Measurements from ENCODE around the gene VLDLR.

Gene VLDLR

DNA sequence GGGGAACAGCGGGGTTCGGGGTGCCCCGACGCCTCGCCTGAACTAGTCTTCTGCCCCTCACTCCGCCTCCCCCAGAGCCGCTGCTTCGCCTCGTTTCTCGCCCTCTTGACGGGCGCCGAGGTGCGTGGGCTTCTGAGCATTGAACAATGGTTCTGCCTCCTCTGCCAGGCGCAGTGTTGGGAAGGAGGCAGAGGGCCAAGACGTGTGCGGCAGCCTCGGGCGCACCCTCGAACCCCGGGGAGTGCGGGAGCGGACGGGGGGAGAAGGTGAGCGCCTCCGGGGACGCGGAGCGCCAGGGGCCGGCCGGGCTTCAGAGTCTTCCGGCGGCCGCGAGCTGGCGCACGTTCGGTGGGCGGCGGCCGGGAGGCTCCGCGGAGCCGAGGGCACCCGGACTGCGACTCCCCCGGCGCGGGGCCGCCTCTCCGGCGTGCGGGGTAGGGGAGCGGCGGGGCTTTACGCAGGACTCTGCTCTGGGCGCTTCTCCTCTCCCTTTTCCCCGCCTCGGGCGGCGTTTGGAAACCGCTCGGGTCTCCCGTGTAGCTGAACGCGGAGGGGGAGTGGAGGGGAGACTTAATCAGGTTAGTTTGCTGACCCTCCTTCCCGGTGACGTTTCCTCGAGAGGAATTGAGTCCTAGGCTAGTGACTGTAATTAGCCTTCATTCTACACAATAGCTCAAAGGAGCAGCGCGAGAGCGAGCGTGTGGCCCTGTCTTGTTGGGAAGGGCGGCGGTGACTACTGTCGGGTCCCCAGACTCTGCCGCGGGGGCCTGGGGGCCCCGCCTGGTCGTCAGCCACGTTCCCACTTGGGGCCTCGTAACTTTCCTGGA is 1.1 kb downstream of the VLDLR start:
- peak; percentile 34 for DNase-seq

DNA sequence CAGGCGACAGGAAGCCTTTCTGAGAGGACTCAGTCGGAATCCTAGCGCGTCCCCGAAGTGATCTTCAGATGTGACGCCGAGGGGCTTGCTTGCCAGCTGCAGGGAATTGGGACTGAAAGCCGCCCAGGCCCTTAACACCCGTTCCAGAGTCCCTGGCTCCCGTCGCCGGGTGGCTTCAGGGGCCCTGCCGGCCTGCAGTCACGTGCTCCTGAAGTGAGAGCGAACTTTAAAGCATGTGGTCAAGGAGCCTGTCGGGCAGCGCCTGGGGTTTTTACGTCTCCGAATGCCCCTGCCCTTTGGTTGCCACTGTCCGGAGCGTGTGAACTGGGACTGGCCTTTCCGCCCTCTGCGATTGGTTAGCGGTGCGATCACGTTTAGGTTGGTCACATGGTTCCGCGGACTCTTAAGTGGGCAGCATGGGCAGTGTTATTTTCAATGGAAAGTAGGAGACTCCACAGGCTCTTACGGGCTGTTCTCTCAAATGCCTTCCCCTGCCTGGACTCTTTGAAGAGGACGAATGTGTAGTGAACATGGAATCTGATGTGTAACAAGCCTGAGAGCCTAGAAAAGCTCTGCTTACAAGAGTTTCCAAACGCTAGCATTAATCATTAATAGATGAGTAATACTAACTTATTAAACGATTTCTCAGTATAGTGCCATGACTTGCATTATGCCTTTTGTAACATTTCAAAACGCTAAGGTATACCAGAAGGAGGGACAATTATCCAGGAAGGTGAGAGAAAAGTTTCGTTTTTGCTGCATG is 1.9 kb downstream of the VLDLR start:
- no peak for DNase-seq

DNA sequence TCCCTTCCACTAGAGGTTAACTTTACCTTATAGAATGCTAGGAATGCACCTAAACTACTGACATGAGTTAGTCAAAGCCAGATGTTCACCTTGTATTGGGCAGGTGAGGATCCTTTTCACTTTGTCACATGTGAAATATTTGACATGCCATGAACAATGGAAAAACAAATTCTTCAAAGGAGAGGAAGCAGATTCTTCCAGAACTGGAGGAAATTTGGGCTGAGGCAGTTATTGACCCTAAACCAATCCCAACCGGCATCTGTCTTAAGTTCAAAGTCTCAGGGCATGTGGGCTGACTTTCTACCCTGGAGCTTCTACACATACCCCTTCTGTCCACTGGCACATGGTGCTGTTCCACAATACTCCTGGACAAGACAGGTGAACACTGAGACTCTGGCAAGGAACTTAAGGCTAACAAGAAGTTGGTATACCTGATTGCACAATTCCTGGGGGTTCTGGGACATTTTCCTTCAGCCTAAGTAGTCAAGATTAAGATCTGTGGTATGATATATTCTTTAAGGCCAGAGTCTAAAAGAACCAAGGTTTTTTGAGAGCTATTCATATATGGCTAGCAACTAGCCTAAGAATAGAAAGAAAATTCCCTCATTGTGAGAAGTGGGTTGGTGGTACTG is 2.6 kb downstream of the VLDLR start:
- DNase-seq, result no peak

DNA sequence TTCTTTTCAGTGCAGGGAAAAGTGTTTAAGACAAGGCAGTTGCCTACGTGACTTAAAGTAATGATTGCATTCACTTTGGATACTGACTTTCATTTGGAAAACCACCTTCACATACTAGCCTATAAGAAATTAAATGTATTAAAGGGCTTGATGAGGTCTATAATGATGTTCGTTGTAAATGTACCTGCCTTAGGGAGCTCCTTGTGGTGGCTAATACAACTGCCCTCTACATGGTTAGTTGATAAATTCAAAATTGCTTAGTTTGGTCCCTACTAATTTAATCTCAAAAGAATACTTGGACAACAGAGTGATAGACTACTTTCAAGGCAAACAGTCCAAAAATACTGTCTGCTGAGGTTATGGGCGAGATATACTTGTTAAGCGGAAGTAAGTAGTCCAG is 3.8 kb downstream of the VLDLR start:
- DNase-seq, result no peak

DNA sequence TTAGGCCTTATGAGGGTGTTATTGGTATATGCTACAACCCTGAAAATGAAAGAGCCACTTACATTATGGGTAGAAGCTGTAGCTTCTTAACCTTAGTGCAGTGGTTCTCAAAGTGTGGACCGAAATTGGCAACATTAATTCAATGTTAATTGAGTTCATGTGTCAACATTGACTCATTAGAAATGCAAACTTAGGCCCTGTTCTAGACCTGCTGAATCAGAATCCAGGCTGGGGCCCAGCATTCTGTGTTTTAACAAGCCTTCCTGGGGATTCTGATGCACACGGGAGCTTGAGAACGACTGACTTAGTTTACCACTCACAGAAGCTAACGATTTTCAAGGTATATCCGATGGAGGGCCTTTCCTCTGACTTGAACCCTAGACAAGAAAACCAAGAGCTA is 7.3 kb downstream of the VLDLR start:
- no peak for DNase-seq

DNA sequence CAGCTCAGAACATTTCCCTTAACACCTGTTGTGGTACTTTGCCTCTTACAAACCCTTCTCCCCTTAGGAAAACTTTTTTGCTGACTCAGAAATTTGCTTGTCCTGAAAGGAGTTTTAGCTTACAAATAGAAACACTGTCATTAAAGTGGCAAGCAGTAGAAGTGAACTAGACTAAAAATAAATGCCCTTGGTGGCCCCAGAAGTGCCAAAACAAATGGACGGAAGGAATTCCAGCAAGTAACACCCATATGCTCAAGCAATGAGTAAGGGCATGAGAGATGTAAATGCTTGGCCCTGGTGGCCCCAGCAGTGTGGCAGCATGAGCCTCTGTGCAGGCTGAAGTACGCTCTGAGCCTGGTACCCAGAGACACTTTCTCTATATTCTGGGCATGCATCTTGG is 8.6 kb downstream of the VLDLR start:
- no peak for DNase-seq

DNA sequence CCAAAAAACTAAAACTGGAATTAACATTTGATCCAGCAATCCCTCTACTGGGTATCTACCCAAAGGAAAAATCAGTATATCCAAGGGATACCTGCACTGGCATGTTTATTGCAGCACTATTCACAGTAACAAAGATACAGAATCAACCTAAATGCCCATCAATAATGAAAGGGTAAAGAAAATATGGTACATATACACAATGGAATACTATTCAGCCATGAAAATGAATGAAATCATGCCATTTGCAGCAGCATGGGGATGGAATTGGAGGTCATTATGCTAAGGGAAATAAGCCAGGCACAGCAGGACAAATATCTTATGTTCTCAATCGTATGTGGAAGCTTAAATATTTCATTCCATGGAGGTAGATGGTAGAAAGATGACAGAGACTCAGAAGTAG is 9.7 kb downstream of the VLDLR start:
- no peak for DNase-seq

DNA sequence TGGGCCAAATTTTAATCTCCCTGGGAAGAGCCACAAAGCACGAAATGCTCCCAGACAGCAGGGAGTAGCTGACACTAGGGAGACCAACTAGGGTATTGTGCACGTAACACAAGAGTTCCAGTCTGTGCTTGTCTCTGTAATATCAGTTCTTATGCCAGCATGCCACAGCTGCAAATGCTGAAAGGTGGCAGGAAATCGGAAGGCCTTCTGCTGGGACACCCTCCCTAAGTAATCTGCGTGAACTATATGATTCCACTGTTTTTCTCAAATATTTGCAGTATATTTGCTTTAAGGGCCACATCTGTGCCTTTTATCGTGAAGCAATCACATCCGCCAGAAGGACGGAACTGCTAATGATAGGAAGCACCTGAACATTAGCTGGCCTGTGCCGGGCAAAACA is 12.6 kb downstream of the VLDLR start:
- DNase-seq, result no peak

DNA sequence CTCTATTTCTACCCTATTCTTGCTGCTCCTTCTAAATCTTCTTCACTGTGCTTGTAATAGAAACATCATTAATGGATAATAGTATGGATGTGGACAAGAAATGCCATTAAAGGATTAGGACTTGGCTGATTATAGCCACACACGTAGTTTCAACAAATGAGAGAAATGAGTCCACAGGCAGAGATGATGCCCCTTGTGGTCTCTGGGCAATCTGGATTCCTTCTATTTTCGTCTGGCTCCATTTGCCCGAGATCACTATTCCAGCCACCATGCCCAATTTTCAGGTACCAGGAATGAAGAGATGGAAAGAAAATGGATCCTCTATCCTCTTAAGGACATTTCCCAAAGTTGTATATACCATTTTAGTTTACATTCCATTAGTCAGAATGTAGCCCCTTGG is 13.2 kb downstream of the VLDLR start:
- DNase-seq, result no peak

DNA sequence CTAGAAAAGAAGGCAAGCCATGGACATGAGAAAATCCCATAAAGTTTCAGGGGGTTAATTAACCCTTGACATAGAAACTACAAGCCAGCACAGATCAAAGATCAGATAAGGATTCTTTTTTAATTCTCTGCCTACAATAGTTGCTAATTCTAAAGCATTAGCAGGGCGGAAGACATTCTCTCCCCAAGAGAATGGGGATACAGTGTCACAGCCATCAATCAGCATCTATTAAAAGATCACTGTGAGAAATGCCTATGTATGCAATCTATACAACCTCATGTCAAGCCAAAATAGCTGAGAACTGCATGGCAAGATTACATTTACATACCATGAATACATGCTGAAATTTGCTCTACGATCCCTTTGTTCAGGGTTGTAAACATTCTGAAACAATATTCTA is 14.3 kb downstream of the VLDLR start:
- DNase-seq, result no peak

DNA sequence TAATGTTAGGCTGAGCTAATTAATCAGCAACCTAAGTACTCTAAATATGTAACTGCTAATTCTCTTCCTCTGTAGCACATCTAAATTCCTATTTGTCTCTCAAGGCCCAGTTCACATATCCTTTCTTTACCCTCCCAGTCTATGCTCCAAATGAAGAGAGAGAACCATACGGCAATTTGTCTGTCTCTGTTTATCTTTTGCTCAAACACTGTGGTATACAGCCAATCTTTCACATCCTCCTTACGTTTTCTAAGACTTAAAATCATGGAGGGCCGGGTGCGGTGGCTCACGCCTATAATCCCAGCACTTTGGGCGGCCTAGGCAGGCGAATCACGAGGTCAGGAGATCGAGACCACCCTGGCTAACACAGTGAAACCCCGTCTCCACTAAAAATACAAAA is 15.8 kb downstream of the VLDLR start:
- no peak for DNase-seq

DNA sequence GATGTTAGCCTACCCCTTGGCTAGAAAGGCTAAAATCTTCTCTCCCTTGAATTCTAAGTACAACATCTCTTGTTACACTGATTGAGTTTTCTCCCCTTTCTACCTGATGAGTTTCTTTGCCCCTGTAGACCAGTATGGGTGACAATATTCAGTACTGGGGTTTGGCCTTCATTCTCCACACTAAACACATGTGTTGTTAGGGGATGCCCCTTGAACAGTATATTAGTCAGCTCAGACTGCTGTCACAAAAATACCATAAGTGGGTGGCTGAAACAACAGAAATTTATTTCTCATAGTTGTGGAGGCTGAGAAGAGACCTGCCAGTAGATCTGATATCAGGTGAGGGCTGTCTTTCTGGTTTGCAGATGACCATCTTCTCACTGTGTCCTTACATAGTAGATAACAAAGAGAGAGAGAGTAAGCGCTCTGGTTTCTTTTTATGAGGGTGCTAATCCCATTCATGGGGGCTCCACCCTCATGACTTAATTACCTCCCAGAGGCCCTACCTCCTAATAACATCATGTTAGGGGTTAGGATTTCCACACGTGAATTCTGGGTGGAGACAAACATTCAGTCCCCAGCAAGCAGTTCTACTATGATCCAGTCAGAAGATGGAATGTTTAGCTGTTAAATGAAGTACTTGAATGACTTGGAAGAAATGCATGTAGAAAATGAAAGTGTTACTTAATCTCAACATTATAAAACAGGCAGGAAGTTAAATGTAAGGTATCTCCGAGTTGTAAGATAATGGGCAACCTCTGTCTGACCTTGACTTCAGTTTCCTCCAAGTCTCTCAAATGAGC is 17.5 kb downstream of the VLDLR start:
- no peak for DNase-seq

DNA sequence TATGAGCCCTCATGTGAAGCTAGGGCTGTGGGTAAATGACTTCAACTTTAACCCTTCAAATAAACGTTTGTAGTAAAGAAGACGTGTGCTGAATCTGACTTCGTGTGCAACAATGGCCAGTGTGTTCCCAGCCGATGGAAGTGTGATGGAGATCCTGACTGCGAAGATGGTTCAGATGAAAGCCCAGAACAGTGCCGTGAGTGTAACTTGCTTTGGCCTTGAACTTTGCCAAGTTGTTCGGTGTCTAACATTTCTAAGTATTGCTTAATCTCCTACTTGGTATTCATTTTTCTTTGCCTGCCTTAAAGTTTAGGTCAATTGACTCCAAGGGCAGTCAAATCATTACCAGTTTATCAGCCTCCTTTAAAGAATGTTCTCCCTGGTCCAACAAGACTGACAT is 18.2 kb downstream of the VLDLR start:
- no peak for DNase-seq

DNA sequence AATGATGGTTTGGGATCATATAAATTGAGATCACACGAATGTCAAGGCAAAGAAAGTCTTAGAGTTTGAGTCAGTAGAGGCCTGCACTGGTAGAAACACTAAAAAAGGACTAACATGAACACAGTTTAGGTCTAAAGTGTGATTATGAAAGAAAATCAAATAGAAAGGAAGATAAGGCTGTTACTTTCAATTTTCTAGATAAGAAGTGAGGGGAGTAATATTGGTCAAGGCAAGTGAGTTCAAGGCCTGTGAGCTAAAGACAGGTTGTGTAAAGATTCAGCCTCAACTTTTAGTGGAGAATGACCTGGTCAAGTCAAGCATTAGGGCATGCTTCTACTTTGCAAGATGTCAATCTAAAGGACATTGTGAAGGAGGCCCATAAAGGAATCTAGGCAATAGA is 19.0 kb downstream of the VLDLR start:
- no peak for DNase-seq

DNA sequence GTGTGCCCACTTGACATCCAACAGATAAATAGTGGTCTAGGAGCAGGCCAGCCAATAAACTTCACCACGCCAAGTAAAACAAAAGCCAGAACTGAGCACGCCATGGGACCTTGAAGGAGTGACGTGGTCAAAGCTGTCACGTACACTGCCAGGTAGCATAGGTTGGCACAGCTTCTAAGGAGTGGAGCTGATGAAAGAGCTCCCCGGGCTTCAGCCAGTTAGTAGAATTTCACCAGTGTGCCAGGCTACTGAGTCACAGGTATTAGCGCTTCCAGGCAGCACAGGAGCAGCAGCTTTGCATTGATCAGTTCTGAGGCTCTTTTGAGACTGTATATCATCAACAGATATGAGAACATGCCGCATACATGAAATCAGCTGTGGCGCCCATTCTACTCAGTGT is 19.4 kb downstream of the VLDLR start:
- DNase-seq, result no peak

DNA sequence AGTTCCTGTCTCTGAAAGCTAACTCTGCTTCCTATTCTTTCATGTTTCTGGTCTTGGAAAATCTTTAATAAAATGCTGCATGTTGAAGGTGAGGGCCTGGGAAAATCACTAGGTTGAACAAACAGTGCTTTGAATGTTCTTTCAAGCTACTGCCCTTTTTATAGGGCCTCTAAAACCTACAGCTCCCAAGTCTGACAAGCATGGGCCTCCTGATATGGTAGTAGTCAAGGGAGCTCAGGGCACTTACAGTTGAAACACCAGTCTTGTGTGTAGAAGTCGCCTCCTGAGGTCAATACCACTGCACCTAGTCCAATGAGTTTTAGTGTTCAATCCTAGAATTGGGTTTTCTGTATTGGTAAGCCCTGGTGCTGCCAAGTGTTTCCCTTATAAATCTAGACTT is 20.5 kb downstream of the VLDLR start:
- no peak for DNase-seq

DNA sequence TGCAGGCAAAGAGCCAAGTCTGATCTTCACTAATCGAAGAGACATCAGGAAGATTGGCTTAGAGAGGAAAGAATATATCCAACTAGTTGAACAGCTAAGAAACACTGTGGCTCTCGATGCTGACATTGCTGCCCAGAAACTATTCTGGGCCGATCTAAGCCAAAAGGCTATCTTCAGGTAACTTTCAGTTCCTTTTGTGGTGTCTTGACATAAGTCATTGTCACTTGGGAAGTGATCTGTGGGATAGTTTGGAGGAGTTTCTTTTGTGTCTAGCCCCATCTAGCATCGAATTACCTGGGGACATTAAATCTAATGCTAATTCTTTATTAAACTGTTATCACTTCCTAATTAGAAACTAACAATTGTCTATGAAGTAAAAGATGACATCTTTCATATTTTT is 24.0 kb downstream of the VLDLR start:
- DNase-seq, result no peak

DNA sequence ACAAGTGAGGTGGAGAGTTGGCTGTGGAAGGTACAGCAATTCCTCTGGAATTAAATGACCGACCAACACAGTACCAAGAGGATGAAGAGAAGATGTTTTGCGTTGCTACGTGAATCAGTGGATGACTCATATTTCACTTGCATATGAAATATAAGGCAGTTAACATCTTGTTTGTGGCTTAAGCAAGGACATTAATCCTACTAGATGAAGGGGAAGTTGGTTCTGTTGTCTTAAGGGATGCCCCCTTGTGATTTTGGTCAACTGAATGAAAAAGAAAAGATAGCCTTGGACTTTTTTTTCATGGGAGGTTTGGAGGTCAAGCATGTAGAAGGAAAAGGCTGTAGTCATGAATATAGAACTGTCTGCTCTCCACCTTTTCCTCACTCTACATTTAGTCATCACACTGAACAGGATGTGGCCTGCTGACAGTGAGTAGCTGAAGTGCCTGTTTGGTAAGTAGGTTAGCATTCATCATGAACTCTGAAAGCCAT is 33.9 kb downstream of the VLDLR start:
- peak; percentile 36 for DNase-seq

DNA sequence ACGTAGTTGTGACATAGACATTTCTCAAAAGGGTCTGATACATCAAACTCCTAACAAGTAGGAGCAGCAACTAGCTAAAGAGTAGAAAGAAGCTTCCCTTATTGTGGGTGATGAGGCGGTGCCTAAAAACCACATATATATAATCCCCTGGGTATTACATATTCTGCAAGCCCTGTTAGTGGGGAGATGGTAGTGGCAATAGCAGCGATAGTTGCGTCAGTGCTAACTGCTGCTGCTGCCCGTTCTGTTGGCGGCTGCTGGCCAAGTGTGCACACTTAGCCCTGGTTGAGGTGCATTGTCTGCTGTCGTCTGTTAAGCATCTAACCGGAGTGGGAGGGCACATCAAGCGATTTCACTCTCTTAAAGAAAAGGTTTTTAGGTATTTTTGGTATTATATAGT is 35.8 kb downstream of the VLDLR start:
- peak; percentile 11 for DNase-seq

DNA sequence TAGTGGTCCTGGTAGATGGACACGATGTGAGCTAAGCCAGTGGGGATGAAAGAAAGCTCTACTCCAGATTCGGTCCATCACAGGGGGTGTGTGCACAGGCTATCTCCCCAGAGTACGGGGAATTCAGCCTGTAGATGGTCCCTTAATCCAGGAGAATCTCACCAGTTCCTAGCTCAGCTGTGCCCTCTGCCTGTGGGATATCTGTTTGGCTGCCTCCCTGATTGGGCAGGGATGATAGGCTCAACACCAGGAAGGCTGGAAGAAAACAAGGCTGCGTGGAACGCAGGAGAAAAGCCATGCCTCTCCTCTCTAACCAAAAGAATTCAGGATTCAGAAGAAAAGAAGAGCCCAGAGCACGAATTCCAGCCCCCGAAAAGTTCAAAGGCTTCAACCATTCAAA is 40.9 kb downstream of the VLDLR start:
- DNase-seq, result no peak

DNA sequence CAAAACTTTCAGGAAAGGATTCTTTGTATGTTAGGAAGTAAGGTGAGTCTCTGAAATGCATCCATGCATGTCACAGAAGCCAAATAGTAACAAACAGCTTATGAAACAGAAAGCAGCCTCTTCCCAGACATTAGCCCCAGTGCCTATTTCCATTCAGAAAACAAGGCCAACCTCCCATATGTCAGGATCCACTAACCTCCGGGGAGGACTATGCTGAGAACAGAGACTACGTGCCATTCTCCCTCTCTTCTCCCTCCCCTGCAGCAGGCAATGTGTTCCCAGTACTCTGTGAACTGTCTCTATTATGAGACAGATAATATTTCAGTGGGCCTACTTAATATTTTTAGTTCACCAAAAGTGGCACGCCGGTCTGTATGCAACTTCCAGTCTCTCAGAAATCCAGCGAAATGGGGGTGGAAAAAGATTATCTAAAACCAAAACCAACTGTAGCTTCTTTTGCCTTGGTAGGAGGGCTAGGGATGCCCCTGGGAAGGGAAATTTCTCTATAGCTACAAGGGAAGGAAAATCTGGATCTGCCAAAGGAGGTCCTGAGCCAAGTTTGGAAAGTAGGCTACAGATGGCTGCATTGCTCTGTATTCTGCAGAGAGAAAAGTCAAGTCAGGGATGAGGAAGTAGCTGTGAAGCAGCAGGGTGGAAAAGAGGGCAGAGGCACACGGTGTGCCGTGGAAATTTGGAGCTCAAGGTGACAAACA is 42.0 kb downstream of the VLDLR start:
- no peak for DNase-seq
